Stimulated activated CD4-positive, alpha-beta T cell treated with anti-CD3 and anti-CD28 coated beads, Interleukin-2, amount 100 ng/mL, for 4 hours (primary cell): Measurements from ENCODE around the gene DAB2.
A peak's percentile ranks its signal among the peaks of the same experiment; 100 is the strongest.

Source experiments
- DNase-seq: peaks from one replicate; pipeline ENCODE4 v3.0.0-alpha.2; 2020; ENCODE audit warnings: low read depth

The DAB2 gene

DNA sequence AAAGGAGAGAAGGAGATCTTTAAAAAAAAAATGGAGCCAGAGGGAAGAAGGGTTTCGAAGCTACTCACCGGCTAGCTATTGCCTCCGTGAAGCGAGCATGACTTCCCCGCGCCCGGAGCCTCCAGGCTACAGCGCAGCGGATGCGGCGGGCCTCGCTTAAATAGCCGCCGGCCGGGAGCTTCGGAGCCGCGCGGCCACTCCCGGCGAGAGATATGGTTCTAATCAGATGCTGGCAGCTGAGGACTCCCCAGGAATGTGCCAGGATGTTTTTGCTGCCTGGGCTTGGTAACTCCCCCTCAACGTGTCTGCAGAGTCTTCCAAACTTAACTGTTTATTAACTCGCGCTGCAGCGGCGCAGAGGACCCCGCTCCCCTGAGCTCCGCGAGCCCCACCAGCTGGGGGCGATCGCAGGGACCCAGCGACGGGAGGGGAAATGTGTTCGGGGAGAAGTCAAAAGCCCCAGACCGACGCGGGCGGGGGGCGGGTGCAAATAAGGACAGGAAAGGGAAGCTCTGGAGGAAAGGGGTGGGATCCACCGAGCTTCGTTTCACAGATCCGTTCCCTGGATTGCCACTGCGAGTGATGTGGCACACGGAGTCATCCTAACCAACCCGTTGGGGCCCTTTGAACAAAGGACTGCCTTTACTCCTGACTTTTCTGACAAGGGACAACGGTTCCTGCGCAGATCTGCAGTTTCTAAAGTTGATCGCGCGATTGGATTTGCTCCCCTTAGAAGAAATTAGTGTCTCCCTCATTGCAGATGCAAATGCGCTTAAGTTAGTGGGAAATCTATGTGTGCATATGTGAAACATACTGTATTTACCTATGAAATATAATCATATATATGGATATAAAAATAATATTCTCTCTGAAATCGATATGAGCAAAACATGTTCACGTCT, at the start of gene DAB2:
Gene DAB2, minus strand, starts transcription at position 245 of the 902 bp plus-strand sequence. CDS start 30,660 bp downstream, outside the sequence.
- peak; percentile 2 for DNase-seq

DNA sequence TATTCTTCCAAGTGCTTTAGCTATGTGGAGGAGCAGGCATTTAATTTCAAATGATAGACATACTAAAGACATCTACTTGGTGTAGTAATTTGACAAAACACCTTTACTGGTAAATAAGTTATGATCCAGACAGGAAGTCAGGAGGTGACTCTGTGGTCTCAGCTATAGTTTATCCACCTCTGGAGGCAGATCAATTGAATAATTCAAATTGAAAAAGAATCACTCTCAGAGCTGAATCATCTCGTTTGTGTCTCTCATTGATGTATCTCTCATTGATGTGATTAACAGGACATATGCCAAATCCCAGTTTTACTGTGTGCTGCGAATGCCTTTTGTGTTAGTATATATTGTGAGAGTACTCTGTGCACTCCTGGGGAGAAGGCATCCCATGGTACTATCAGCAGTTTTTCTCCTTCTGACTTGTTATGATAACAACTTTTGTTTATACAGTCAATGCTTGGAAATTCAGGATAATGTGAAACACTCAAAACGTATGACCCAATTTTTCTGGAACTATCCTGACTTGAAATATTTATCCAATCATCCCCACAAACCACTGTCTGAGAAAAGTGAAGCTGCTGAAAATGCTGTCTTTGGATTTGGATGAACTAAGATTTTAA, 48.5 kb upstream of the DAB2 start:
- DNase-seq: no peak

DNA sequence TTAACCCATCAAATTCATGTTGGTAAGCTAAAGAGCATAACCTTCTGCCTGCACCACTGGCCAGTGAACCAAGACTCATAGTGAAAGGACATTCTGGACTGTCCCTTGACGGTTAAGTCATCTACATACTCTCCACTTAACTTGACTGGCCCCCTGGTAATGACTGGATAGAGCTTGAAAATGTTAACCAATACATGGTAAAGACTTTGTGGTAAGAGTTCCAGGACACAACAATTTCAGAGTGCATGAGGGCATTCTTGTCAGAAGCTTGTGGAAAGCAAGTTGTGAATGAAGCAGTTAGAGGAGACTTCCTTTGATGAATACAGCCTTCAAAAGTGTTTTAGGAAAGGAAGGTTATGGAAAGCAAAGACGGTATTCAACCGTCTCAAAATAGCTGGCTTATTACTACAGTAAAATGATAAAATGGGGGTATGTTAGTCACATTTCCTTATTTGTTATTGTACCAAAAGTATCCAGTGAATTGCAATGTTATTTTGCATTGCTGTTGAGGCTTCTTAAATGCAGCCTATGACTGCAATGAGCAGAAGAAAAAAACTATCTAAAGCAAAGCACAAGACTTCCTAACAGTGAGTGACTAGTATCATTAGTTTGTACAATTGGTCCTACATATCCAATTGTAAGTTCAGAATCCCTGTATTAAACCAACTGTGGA, 47.2 kb upstream of the DAB2 start:
- no peak for DNase-seq

DNA sequence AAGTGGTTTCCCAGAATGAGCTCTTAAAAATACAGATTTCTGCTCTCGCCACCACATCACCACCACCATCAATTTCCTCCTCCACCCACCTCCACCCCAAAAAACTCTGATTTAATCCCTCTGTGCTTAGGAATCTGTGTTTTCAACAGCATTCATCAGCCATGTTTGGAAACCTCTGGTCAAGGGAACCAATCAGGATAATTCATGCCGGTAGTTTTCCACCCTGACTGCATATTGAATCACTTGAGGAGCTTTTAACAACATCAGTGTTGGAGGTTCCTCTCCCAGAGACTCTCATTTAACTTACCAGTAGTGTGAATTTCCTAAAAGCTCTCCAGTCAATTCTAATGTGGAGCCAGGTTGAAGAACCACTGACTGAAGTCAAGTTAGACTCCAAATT, 46.0 kb upstream of the DAB2 start:
- no peak for DNase-seq

DNA sequence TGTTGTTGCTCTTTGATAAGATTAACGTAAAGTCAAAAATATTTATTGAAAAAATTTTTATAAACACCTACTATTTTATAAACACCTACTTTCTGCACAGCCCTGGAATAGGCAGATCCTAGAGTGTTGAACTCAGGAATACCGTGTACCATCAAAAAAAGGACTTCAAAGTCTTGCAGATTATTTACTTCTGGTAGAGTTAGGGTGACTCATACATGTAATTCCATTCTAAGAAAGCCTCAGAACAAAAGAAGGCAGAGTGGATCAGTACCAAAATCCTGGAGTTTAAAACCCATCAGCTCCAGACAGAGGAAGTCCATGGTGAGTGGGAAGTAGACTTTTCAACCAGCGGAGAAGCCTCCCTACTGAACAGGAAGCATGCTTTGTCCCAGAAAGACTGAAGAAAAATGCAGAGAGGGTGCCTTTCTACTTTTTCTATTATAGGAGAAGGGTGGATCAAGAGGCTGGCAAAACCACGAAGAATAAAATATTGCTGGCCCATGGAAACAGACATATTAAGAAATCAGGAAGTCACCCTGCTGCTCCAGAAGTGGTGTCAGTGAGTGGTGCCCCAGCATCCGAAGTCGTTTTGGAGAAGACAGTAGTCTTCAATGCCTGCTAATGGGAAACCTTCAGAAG, 45.1 kb upstream of the DAB2 start:
- DNase-seq: no peak

DNA sequence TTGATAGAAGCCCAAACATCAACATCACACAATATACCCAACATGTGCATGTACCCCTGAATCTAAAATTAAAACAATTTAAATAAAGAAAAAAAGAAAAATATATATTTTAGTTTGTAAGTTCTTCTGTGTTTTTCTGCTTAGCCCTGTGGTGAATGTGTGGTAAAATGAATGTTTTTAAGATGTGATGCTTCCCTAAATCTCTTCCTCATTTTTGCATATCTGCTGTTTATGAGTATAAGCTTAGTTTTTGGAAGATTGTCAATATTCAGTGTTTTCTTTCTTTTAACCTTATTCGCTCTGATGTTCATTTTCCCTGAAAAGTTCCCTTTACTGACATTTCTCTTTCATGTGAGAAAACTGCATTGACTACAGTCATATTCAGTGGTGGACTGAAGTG, 44.4 kb upstream of the DAB2 start:
- DNase-seq: no peak

DNA sequence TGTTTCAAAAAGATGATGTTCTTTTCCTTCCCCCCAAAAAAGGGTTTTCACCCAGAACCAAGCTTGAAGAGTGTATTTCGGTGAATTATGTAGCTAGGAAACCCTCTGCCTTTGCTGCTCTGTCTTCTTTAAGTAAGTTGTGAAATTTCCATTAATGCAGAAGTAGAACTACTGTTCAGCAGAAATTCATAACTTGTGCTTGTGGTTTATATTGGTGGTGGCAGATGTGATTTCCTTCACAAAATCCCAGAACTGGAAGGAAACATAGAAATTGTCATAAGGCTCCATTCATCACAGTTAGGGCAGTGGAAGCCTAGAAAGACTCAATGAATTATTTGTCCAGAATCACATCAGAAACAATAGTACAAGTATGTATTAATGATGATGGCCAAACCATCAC, 42.1 kb upstream of the DAB2 start:
- DNase-seq: no peak

DNA sequence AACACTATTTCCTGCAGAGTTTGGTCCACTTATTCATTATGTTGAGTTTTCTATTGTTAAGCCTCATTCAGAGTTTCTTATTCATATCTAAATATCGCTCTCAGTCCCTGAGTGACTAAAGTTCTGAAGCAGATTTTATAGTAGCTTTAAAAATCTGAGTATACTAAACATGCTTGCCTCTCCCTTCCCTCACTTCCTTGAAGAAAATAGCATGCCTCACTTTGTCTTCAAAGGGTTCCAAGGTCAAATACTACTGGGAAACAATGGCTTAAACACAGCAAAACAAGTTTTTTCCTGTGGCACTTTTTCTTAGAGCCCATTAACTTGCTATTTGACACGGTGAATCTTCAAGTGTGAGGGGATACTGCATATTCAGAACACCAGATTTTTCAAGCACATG, 41.1 kb upstream of the DAB2 start:
- no peak for DNase-seq

DNA sequence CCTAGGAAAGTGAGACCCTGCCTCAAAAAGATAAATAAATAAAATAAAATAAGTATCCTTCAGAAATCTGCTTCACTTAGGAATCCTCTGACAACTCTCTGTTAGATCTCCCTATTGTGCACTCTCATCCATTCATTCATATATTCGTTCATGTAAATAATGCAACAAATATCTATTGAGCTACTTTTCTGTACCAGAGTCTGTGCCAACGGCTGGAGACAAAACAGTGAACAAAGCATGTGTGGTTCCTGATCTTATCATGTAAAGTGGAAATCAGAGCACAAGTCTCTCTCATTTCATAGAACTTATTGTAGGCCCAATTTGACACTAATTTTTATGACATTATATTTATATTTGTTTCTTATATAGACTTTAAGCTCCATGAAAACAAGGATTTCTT, 40.3 kb upstream of the DAB2 start:
- DNase-seq: no peak

DNA sequence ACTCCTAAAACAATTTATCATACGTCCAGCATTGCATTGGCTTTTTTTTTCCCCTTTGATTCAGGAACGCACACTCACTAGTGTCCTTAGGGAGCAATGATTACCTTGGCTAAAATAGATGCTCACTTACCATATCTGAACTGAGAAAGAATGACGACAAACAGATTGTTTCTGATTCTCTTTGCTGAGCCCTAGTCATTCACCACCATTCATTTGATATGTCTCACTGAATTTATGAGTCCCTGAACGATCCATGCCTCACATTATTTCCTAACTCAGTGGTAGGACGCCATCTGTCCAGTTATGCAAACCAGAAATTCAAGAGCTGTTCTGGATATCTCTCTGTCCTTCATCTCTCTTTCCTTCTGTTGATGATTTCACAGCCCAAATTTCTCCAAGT, 39.3 kb upstream of the DAB2 start:
- no peak for DNase-seq

DNA sequence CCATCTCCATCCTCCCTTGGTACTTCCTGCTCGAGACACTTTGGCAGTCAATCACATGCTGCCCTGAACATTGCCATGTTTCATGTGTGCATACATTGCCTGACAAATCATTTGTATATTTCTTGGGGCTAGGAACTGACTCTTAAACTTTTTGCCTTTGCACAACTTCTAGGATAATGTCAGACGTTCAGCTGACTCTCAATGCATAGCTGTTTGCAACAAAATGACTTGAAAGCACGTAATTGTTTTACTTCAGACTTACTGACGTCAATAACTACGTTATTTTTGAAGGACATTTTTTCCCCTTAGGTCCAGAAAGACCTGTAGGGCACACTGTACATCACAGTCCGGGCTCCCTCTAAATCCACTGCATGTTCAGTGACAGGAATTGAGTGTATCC, 37.4 kb upstream of the DAB2 start:
- no peak for DNase-seq

DNA sequence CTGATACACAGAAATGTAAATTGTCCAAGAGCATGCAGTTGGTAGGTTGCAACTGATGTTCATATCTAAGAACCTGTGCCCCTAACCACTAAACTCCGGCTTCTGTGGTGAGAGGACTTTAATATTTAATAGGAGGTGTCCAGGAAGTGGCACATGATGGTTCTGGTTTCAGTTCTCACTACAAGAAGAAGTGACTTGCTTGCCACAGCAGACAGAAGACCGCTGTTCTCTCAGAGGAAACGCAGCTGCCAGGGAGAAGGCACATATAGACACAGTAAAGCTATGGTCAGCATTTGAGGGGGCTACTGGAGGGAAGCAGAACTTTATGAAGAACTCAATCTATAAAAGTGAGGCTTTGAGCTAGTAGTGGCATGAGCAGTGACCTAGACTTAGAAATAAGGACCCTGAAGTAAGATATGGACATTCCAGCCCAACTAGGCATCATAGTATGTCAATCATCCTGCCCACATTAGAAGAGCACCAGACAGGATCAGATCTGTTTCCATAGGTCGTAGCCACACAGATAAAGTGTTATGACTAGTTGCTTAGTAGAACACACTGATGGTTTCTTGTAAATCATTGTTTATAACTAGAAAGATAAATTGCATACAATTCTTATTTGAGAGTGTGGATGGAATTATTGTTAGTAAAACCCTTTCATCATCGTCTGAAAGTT, 36.4 kb upstream of the DAB2 start:
- no peak for DNase-seq

DNA sequence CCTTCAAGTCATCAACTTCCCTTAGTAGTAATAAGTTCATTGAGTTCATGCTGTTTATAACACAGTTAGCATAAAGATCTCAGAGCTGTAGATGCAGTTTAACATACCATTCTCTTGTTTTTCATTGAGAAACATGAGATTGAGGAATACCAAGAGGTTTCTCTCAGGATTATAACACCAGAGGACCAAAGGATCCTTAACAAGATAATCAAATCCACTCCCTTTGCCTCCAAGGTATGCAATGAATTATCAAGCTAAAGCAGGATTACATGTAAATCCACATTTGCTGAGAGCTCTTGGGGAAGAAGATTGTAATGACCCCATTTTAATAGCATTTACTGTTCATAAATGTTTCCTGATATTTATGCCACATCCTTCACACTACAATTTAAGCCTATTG, 35.1 kb upstream of the DAB2 start:
- DNase-seq: no peak

DNA sequence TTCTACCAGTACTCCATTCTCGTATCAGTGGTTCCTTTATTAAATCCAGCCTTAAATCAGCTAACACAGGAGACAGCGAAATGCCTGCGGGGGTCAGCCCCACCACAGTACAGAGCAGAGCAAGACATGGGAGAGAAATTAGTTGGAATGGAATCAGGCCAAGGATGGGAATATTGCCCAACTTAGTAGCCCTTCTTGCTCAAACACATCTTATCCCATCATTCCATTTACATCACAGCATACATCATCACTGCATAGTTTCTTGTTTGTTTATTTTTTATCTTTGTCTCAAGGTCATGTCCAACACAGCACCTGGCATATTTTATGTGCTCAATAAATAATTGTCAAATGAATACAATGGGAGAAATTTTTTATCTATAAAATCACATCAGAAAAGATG, 34.3 kb upstream of the DAB2 start:
- no peak for DNase-seq

DNA sequence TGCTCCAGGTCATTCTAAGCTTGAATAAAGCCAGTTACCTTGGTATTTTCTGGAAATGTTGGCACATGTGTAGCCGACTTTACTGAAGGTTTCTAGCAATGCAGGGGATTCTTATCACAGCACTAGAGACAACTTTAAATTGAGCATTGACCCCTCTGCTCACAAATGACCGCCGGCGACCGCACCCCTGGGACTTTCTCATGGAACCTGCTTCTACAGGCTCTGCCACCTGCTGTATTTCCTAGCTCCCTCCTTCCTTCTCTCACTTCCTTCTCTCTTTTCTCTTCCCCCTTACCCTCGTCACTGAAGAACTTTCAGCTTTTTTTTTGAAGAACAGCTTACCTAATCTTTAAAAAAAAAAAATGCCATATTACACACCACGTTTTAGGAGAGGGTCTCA, 30.9 kb upstream of the DAB2 start:
- no peak for DNase-seq

DNA sequence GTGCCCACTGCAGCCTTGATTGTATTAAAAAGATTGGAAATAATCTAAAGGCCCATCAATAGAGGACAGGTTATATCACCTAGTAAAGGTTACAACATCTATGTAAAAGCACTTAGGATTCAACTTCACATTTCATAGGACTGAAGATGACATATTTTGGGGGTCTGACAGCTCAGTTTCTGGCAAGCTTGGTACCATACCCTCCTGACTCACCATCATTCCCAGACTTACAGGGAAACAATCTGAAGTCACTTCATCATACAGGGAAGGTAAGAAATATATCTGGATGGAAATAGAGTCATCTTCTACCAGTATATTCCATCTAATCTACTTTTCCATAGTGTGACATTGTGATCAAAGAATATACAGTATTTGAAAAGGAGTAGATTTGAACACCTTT, 28.8 kb upstream of the DAB2 start:
- DNase-seq: no peak

DNA sequence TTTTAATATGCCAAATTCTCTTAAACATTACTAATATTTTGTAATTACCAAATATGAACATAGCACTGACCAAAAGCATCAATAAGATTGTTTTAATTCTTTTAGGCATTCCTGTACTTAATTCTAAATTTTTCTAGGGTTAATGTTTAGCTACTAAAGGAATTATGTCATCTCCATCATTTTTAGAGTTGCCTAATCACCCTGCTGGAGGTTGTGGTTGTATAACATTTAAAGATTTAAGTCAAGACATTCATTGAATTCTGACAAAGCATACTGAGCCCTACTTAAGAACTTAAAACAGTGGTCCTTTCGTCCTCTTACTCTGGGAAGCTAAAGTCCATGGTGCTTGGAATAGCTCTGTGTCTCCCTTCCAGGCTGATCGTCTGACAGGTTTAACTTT, 28.1 kb upstream of the DAB2 start:
- no peak for DNase-seq

DNA sequence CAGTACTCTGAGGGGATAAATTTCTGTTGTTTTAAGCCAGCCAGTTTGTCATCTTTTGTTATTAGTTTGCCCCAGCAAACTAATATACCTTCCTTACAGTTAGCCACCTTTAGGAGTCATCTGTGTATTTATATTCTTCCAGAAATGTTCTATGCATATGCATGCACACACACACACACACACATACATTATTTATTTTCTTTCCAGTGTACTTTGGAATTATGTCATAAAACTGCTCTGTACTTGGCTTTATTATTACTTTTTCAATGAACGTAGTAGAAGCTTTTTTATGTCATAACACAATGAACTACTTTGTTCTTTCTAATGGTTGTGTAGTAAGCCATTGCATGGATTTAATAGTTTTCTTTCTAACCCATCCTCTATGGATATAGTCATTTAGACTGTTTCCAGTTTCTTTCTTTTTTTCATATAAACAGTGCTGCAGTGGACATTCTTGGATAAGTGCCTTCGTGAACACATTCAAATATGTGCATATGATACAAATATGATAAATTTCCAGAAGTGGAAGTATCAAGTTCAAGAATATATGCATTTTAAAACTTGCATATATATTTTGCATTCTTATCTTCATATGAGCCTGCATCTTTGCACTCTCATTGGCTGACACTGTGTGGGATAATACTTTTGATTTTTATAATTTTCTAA, 26.6 kb upstream of the DAB2 start:
- no peak for DNase-seq

DNA sequence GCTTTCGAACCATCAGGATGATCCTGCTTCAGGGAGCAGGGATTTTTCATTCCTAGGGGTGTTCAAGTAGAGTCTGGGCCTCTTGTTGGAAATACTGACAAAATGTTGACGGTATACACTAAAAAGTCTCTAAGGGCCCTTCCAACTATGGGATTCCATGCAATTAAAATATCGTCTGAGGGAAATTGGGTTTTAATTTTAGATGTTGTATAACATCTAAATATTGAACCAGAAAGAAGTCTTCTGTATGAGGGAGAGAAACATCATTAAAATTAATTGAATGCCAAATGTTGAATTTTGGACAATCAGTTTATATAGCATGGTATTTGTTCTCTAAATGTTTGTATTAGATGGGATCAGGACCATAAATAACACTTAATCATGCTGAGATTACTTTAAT, 25.7 kb upstream of the DAB2 start:
- DNase-seq: no peak

DNA sequence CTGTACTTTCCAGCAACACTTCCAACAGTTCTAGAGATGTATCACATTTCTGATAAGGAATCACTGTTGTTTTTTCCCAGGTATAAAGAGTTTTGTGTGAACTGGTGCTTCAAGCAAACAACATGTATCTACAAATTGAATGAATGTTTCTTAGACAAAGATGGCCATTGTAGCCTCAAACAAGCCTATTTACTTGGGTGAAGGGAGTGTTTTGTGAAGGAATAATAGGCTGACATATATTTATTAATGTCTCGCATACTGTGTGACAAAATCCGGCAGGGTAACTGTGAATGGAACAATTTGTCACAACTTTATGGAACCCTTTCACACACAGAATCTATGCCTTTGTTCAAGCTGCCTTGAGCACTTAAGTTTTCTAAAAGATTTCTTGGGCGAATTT, 24.8 kb upstream of the DAB2 start:
- DNase-seq: no peak

DNA sequence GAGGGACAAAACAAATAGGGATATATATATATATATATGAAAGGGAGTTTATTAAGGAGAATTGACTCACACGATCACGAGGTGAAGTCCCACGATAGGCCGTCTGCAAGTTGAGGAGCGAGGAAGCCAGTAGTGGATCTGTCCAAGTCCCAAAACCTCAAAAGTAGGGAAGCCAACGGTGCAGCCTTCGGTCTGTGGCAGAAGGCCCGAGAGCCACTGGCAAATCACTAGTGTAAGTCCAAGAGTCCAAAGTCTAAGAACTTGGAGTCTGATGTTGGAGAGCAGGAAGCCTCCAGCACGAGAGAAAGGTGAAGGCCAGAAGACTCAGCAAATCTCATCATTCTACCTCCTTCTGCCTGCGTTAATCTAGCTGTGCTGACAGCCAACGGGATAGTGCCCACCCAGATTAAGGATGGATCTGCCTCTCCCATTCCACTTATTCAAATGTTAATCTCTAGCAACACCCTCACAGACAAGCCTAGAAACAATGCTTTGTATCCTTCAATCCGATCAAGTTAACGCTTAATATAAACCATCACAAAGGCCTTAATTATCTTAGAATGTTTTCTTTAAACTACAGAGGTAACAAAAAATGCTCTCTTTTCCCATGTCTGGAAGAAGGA, 23.8 kb upstream of the DAB2 start:
- DNase-seq: no peak
